Glutamatergic neuron (in vitro differentiated cells): ENCODE results near the gene ZNF471. TPM values are rescaled to one million over a fixed set of nuclear protein-coding genes. Genes with fewer than 3 reads are reported as not detected.

ENCODE experiments used
- DNase-seq: peaks from one replicate; pipeline ENCODE4 v3.0.0; 2022
- H3K27ac Mint-ChIP-seq: one replicate; pipeline ENCODE4 v1.8.0; 2020; ENCODE audit warnings: mild to moderate bottlenecking, mixed read lengths, inconsistent platforms; ENCODE audit not compliant: unreplicated experiment
- H3K27me3 Mint-ChIP-seq: one replicate; pipeline ENCODE4 v1.8.0; 2020; ENCODE audit warnings: mild to moderate bottlenecking, moderate library complexity, mixed read lengths, inconsistent platforms; ENCODE audit not compliant: unreplicated experiment
- H3K36me3 Mint-ChIP-seq: one replicate; pipeline ENCODE4 v1.8.0; 2020; ENCODE audit warnings: mild to moderate bottlenecking, mixed read lengths, inconsistent platforms; ENCODE audit not compliant: unreplicated experiment
- H3K4me1 Mint-ChIP-seq: one replicate; pipeline ENCODE4 v1.8.0; 2020; ENCODE audit warnings: mild to moderate bottlenecking, low read depth, mixed read lengths, inconsistent platforms; ENCODE audit not compliant: unreplicated experiment
- H3K4me3 Mint-ChIP-seq: one replicate; pipeline ENCODE4 v1.8.0; 2020; ENCODE audit warnings: mild to moderate bottlenecking, mixed read lengths, inconsistent platforms; ENCODE audit not compliant: unreplicated experiment
- H3K9me3 Mint-ChIP-seq: one replicate; pipeline ENCODE4 v1.8.0; 2020; ENCODE audit warnings: mild to moderate bottlenecking, moderate library complexity, mixed read lengths, inconsistent platforms; ENCODE audit not compliant: unreplicated experiment
- CTCF ChIP-seq: fragments of 200-600 bp; sonication (generic); IDR thresholded peaks from one replicate; pipeline ENCODE4 v1.5.0; 2021; ENCODE audit not compliant: partially characterized antibody, unreplicated experiment
- total RNA-seq: library from RNA; stranded (reverse); fragmentation: NEBNext Ultra II Directional; extraction: Animal tissue kit (Norgen Biotek cat#: 25700); gene quantifications from one replicate; pipeline ENCODE4 v1.2.1, GENCODE V29; 2021; ENCODE audit not compliant: unreplicated experiment

ZNF471 gene
- total RNA-seq, 1 donor from 2014 or later: 18.7 TPM

- Mint-ChIP-seq H3K27me3 (peaks cover 1% of the 10 kb centered on the region), H3K27ac (no peak overlapping the region), H3K4me1 (no peaks in the 10 kb centered on the region), H3K4me3 (no peak overlapping the region), H3K36me3 (peaks cover 46% of the 10 kb centered on the region), H3K9me3 (peaks cover 15% of the 10 kb centered on the region)
- TF ChIP-seq CTCF: no peak
- no peak for DNase-seq
These were observed 39.9 kb downstream of the ZNF471 start for GRCh38 chr19:56547535-56547934.

- peaks cover 5% of the 10 kb centered on the region for H3K27me3 Mint-ChIP-seq
- no peak overlapping the region for H3K4me3 Mint-ChIP-seq
- H3K4me1 Mint-ChIP-seq: no peaks in the 10 kb centered on the region
- no peak overlapping the region for H3K27ac Mint-ChIP-seq
- peaks cover 72% of the 10 kb centered on the region for H3K36me3 Mint-ChIP-seq
- peaks cover 25% of the 10 kb centered on the region for H3K9me3 Mint-ChIP-seq
- TF ChIP-seq CTCF: no peak
- DNase-seq: no peak
These were observed 46.7 kb downstream of the ZNF471 start for GRCh38 chr19:56554272-56554869.

- no peak for TF ChIP-seq CTCF
- H3K4me1 Mint-ChIP-seq: no peaks in the 10 kb centered on the region
- H3K27ac Mint-ChIP-seq: no peak overlapping the region
- no peak for DNase-seq
- peaks cover 18% of the 10 kb centered on the region for H3K9me3 Mint-ChIP-seq
- H3K36me3 Mint-ChIP-seq: peaks cover 67% of the 10 kb centered on the region
- no peak overlapping the region for H3K4me3 Mint-ChIP-seq
- peaks cover 13% of the 10 kb centered on the region for H3K27me3 Mint-ChIP-seq
These were observed 55.1 kb downstream of the ZNF471 start for GRCh38 chr19:56562766-56563165.

GRCh38 chr19:56566904-56567273 lies 59.2 kb downstream of the ZNF471 start:
- Mint-ChIP-seq H3K36me3 (peaks cover 63% of the 10 kb centered on the region), H3K9me3 (peaks cover 12% of the 10 kb centered on the region), H3K27me3 (peaks cover 4% of the 10 kb centered on the region), H3K4me3 (peak overlapping the region; percentile 95), H3K4me1 (no peaks in the 10 kb centered on the region), H3K27ac (peak overlapping the region; percentile 77)
- no peak for TF ChIP-seq CTCF
- peak; percentile 73 for DNase-seq

- Mint-ChIP-seq H3K4me1 (no peaks in the 10 kb centered on the region), H3K4me3 (peak within 1 kb of the TSS; percentile 95), H3K27me3 (peaks cover 4% of the 10 kb centered on the region), H3K9me3 (peaks cover 14% of the 10 kb centered on the region), H3K27ac (peak within 1 kb of the TSS; percentile 77), H3K36me3 (peaks cover 60% of the 10 kb centered on the region)
- TF ChIP-seq CTCF: no peak
- peak; percentile 94 for DNase-seq
These were observed 59.8 kb downstream of the ZNF471 start, which contains the start of gene ZNF470 for GRCh38 chr19:56567274-56568120. Gene ZNF470 (plus strand): TSS chr19:56567468. CDS start chr19:56570312, 2,844 bp downstream.
